Limb (tissue), 2 donors: Measurements from ENCODE around the gene FURIN.
A peak's percentile ranks its signal among the peaks of the same experiment; 100 is the strongest.
"Not testable (repeated sequence)": the region's sequence is repeated elsewhere in the genome, so short reads cannot be mapped to it uniquely, and the experiment has no call there.

ENCODE experiments used
- DNase-seq, 2 donors: peaks; one replicate each; pipeline ENCODE4 v3.0.0-alpha.2; 2016; ENCODE audit errors: extremely low spot score in 2 of 2

Gene FURIN

GRCh38 chr15:90914305-90915080 is 46.1 kb downstream of the FURIN start:
- no peak for DNase-seq

DNA sequence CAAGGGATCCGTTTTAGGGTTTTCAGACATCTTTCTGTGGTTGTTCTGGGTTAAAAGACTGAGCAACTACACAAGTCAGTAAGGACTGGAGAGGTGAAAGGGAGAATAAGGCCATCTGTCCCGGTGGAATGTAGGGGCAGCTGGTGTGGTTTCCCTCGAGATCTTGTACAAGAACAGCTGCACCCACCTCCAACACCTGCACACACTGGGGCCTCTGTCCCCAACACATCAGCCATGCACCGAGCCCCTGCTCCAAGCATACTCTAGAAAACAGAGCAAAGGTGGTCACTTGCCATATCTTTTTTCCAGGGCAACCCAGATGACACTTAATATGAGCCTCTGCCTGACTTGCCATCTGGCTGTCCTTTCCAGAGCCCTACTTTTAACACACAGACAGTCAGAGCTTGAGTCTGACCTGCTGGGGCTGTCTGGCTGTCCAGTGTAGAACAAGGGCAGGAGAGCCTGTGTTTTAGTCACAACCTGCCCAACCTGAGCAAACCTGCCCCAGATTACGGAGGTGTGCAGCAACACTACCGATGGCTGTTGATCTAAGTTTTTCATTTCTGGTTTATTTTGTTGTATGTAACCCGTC is 46.9 kb downstream of the FURIN start:
- DNase-seq, result no peak

GRCh38 chr15:90915808-90916440 is 47.5 kb downstream of the FURIN start:
- DNase-seq, result no peak

DNA sequence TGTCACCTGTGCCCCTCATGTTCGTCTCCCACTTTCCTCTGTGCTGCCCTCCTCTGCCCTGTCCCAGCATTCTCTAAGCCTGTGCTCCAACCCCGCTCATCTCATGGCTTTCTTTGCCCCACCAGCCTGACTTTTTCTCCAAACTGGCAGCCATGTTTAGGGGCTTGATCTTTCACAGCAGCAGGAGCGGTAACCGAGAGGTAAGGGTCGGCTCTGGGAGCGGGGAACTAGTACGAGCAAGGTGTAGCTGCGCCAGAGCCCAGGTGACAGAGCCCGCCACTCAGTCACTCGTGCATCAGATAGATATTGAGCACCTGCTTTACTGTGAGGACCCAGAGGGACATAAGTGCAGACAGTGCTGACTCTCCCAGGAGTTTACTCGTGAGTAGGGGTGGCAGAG is 48.1 kb downstream of the FURIN start:
- no peak for DNase-seq

- no peak for DNase-seq
These were observed 49.2 kb downstream of the FURIN start for GRCh38 chr15:90917569-90917968.

GRCh38 chr15:90918034-90918788 is 49.8 kb downstream of the FURIN start:
- no peak for DNase-seq

DNA sequence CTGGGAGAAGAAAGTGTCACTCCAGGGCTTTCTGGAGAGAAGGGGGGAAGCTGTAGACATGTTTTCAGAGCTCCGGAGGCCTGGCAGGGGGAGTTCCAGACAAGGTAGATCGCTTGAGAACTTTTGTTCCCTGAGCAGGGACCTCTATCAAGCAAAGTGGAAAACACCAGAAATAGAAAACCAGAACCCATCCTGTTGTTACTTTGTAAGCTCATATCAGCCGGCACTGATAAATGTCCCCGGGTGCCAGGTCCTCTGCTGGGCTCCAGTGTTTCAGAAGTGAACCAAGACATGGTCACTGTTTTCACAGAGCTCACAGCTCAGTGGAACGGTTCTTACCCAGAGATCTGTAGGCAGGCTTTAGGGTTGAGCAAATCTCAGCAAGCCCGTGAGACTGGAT is 50.4 kb downstream of the FURIN start:
- DNase-seq, result no peak

DNA sequence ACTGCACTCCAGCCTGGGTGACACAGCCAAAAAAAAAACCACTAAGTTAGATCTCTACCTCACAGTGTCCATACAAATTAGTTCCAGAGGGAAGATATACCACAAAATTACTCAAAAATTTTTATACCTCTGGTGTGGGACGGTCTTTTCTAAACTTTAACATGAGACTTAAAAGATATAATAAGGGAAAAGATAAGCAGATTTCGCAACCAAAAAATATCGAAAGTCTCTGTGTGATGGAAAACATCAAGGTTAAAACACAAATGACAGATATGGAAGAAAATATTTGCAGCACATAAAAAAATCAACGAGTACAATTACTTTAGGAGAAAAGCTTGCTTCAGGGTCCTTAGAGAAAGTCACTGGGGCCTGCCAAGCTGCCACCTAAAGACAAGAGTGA is 53.5 kb downstream of the FURIN start:
- DNase-seq, result no peak

GRCh38 chr15:90922712-90923322 is 54.4 kb downstream of the FURIN start:
- not testable (repeated sequence) for DNase-seq

DNA sequence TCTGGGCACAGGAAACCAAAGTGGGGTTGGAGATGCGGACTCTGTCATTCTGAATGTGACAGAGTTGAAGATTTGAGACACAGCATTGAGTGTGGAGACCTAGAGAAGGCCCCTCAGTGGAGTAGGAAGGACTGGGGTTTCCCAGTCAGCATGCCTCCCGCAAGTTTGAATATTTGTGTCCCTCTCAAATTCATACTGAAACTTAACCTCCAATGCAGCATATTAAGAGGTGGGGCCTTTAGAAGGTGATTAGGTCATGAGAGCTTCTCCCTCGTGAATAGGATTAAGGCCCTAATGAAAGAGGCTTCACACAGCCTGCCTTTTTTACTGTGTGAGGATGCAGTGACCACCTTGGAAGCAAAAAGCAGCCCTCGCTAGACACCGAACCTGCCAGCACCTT is 56.0 kb downstream of the FURIN start:
- no peak for DNase-seq

- DNase-seq, result not testable (repeated sequence)
These were observed 58.4 kb downstream of the FURIN start for GRCh38 chr15:90926766-90927165.

DNA sequence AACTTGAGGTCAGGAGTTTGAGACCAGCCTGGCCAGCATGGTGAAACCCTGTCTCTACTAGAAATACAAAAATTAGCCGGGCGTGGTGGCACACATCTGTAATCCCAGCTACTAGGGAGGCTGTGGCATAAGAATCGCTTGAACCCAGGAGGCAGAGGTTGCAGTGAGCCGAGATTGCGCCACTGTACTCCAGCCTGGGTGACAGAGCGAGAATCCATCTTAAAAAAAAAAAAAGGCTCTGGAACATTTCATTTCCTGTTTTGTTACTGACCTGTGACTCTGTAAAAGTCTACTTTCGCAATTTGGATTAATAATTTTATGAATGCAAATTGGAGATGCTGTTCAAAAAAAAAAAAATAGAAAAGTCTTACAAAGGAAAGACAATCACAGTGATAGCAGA is 59.7 kb downstream of the FURIN start:
- not testable (repeated sequence) for DNase-seq

GRCh38 chr15:90929246-90930019 is 61.0 kb downstream of the FURIN start:
- DNase-seq, result no peak

DNA sequence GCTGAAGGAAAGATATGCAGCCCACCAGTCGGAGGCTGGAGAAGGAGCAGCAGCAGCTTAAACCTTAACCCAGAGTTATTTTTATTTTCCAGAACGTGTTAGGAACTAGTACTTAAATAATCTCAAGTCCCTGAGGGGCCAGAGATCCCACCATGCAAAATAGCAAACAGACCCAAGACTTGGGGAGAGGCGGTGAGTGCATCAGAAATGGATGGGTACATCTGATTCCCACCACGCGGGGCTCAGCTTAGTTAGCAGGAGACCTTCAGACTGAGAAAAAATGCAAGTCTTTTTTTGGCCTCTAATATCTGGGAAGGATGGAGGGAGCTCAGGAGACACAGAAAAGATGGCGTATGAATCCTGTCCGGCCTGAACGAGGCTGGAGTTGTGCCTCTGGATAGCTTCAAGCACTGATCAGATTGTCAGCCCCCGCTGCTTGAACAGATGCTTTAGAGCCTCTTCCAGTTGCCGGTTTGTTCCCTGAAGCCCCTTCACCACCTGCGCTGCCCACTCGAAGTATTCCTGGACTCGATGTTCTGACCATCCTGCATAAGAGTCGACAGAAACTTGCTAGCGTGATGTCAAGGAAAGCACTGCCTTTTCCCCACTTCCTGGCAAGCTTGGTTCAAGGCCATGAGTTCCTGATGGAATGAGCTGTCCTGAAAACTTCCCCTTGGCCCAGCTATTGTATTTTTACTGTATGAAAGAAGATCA is 62.6 kb downstream of the FURIN start:
- DNase-seq, result no peak

GRCh38 chr15:90931575-90931827 is 63.1 kb downstream of the FURIN start:
- DNase-seq, result no peak

DNA sequence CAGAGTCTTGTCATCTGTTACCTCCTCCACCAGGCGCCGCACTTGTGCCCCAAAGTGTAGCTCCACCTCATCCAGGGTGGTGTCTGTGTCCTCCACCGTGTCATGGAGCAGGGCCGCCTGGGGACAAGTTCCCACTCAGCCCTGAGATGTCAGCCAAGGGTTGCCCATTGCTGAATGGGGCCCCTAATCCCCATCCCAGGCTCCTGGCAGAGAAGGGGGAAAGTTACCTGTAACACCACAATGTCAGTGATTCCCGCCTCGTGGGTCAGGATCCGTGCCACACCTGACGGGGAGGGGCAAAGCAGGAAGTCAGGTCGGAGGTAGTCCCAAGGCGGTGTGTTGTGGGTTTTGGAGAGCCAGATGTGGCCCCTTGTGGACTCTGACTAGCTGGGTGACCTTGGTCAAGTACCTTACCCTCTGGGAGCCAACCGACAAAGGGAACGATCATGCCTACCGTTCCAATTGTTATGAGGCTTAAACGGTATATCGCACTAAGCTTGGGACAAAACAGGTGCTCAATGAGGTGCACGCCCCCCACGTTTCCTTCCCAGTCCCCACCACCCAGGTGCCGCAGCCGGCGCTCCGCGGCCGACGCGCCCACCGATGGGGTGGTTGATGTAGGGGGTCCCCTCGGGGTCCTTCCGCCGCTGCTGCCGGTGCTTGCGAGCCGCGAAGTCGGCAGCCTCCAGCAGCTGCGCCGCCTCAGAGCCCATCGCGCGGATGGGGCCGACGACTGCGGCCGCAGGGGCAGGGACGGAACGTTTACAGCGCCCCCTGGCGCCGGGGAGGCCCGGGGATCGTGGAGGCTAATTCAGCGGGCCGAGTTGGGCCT is 63.7 kb downstream of the FURIN start, which contains the start of gene HDDC3:
Gene HDDC3 (minus strand): TSS at position 722 of the 832 bp plus-strand sequence. CDS start 9 bp downstream, at position 713.
- DNase-seq, result peak; percentile 88 to 93

- DNase-seq, result no peak
These were observed 64.2 kb downstream of the FURIN start for GRCh38 chr15:90932660-90932991.
